ENCODE results near the gene MAP6D1. TPM values are rescaled to one million over a fixed set of nuclear protein-coding genes. Genes with fewer than 3 reads are reported as not detected.

Gene MAP6D1
- total RNA-seq, 1 donor from 2014 or later, result 1.1 TPM

- no peak for DNase-seq (ENCODE audit: low spot score)
- intact Hi-C loops (cut with DNase I), result loop anchor here (5.0 kb wide), 1 partner anchor 302 kb away; no protein-coding TSS in a partner anchor
- no peak for ATAC-seq
Observed at GRCh38 chr3:183769453-183769852, 55.9 kb downstream of the MAP6D1 start.

- intact Hi-C loops (cut with DNase I), result loop anchor here (5.0 kb wide), 1 partner anchor 301 kb away; no protein-coding TSS in a partner anchor
- ATAC-seq (no peak), DNase-seq (ENCODE audit: low spot score) (no peak)
Observed at GRCh38 chr3:183768114-183768513, 57.3 kb downstream of the MAP6D1 start.

- intact Hi-C loops (cut with DNase I), result loop anchor here (5.0 kb wide), 1 partner anchor 300 kb away; no protein-coding TSS in a partner anchor
- DNase-seq (ENCODE audit: low spot score) (peak; percentile 81), ATAC-seq (peak; percentile 87)
Observed at GRCh38 chr3:183766745-183767606, 58.4 kb downstream of the MAP6D1 start.

- DNase-seq (ENCODE audit: low spot score) (no peak), ATAC-seq (no peak)
- intact Hi-C loops (cut with DNase I), result loop anchor here (5.0 kb wide), 1 partner anchor 299 kb away; no protein-coding TSS in a partner anchor
Observed at GRCh38 chr3:183766107-183766506, 59.3 kb downstream of the MAP6D1 start.

Other genes with a start within 250 kb of the MAP6D1 start
- gene KLHL24, start 190.0 kb downstream of the MAP6D1 start, total RNA-seq, result 70.9 TPM
- 41.7 TPM for gene YEATS2, start 127.8 kb downstream of the MAP6D1 start, total RNA-seq
- 57.2 TPM for gene PARL, start 59.3 kb upstream of the MAP6D1 start, total RNA-seq
- 55.8 TPM for gene ABCC5, start 192.3 kb upstream of the MAP6D1 start, total RNA-seq
- gene HTR3D, start 206.2 kb upstream of the MAP6D1 start, total RNA-seq, result not detected
- gene HTR3C, start 227.5 kb upstream of the MAP6D1 start, total RNA-seq, result not detected

All from sciatic nerve (tissue), 2 donors.